Measurements from ENCODE around the gene LRRN3.

Gene LRRN3

DNA sequence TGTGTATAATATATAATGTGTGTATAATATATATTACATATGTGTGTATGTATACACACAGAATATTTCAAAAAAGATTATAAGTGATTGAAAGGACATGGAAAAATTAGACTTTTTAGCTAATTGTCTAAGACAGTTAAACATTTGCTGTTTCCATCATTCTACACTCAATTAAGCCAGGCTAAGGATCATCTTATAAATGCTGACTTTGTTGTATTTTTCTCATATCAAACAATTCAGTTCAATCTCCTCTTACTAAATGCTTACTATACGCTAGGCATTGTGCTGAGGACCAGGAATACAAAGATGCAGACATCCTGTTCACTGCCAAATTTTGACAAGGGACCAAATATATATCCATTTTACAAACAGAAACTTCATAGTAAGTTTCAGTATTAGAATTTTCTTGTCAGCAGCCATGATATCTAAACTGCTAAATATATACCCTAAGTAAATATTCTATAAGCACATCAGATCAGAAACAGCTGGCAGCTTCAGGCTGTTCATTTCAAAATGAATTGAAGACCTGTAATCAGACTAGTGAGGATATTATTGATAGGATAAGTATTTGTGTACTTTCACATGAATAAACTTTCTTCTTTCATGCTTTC, 10.3 kb upstream of the LRRN3 start:
- DNase-seq: no peak

DNA sequence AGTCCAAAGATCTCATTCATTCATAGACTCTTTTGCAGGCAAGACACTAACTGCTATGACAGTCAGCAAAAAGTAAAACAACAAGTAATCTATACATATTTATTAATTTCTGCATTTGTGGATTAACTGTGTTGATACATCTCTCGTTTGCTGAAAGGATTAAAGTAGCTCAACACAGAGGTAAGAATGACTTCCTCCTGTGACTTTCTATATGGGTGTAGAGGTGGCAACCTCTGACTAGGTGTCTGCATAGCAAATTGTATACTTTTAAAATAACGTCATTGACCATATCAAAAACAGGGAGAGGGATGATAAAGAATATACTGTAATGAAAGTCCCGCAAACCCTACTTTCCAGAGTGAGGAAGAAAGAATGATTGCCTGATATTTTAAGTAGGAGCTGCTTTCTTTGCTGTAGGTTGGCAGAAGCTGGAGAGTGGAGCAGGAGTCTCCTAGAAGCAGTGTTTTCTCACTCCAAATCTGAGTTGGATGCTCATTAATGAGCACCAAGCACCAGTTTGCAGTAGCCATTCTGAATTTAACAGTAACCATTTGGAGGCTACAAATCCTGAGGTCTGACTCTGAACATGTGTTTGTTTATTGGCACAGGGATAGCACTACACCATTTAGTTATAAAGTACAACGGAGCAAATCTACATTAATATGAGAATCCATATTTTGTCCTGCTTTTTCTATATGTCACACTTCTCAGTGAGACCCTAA, 9.2 kb upstream of the LRRN3 start:
- DNase-seq: no peak

GRCh38 chr7:111082351-111082750, 8.6 kb upstream of the LRRN3 start:
- DNase-seq: no peak

GRCh38 chr7:111083413-111083812, 7.5 kb upstream of the LRRN3 start:
- DNase-seq: no peak

GRCh38 chr7:111085356-111085755, 5.6 kb upstream of the LRRN3 start:
- no peak for DNase-seq

DNA sequence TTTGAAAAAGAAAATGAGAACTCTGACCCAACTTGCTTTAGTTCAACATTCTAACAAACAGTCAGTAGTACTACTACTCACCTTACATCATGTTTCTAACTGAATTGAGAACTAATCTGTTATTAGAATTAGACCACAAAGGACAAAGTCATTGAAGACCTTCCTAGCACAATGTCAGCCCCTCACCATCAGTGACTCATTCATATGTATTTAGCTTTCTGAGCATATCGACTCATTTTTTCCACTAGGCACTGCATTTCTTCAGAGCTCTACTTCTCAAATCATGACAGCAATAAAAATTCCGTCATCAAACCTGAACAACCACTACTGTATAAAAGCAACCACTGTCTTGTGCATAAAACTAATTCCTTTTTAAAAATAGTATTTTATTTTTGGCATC, 4.4 kb upstream of the LRRN3 start:
- DNase-seq: no peak

DNA sequence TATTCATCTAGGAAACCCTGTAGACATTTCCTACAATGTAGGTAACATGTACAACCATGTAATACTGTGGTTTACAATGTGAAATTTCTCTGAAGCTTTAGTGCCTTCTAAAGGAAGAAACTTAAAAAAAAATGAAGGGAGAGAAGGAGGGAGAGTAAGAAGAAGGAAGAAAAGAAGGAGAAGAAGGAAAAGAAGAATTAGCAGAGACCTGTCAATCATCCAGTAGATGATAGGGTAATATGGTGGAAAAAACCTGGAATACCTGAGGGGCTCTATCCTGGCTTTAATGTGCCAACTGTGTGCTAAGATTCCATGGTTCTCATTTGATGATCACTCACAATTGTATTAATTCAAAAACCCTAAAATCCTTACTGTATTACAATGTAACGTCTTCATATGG, 2.6 kb upstream of the LRRN3 start:
- no peak for DNase-seq

DNA sequence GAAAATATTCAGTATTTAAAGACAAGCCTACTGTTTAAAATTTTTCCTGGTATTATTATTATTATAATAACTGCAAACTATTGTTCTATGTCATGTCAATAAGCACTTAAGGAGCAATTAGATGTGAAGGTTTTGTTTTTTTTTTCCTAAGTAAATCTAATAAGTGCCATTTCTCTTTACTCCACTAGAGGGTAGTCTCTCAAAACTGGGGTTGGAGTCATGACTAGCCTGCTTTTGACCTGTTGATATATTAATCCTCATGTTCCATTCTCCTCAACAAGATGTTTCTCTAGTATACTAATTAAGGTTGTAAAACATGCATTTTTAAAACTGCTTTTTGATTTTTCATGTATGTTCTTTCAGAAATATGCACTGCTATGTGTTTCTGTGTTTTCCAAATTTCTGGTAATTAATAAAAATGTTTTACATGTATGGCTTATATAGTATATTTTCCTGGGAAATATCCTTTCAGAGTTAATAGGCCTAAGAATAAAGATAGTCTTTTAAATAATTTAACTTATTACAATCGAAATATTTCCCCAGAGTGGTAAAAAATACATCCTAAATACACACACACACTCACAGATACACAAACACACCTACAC, 1.0 kb upstream of the LRRN3 start:
- DNase-seq: peak; percentile 61

- DNase-seq: no peak
Measured at GRCh38 chr7:111091593-111092358, 849 bp downstream of the LRRN3 start.

GRCh38 chr7:111092406-111093236, 1.7 kb downstream of the LRRN3 start:
- no peak for DNase-seq

DNA sequence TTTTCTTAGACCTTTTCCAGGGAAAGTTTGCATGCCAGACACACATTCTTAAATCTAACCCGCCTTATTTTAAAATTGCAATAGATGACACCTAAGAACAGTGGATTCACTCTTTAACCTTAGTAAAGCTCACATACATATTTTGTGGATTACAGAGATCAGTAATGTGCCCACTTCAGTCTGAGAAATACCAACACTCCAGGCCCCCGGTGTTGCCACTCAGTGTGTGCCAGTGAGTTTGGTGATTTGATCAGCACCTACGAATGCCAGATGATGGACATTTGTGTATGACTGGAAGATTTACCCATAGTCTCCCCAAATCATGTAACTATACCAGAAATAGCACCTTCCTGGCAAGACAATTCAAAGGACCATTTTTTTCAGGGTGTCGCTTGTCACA, 2.6 kb downstream of the LRRN3 start:
- no peak for DNase-seq

DNA sequence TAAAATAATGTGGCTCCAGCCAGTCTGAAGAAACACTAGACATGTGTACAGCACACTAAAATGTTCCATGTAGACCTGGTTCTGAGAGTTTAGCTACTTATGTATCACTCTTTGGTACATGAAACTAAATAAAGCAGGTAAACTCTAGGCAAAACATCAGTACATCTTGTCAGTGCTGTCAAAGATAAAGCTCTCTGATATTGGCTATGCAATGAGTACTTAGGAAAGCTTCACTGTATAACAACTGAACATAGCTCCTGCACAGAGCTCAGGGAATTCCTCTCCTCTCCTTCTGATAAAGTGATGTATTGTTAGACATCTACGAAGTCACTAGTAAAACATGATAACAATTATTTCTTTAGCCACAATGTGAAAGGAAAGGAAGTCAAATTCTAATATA, 3.5 kb downstream of the LRRN3 start:
- no peak for DNase-seq

GRCh38 chr7:111096997-111097396, 6.1 kb downstream of the LRRN3 start:
- DNase-seq: no peak

GRCh38 chr7:111098011-111098925, 7.3 kb downstream of the LRRN3 start:
- no peak for DNase-seq

GRCh38 chr7:111098926-111099250, 8.0 kb downstream of the LRRN3 start:
- no peak for DNase-seq

DNA sequence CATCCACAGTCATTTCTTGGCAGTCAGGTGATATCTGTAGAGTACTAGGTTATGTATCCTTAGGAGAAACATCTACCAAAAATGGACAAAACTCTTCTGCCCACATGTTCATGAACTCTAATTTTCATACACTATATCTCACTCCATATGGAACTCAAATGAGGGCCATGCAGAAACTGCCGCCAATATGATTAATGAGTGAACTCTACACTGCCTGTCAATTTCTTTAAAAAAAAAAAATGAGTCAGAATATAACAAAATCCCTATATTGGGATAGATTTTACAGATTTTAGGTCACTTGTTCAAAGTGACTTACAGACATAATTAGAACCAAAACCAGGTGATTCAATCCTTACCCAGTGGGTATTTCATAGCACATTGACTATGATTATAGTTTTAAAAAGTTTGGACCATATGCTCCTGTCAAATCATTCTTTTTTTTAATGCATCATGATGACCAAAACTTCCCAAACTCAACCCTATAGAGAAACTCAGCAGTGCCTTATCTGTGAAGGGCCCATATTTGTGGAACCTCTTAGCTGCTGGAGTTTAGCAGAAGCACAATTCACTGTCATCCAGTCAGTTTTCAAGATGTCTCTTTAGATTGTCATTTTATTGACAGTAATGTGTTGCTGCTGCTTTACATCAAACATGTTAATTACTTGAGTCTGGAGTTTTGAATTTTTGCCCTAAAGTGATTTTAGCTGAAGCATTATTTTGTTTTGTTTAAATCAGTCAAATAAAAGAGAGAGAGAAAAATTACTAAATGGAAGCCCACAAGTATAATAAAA, 11.1 kb downstream of the LRRN3 start:
- no peak for DNase-seq

DNA sequence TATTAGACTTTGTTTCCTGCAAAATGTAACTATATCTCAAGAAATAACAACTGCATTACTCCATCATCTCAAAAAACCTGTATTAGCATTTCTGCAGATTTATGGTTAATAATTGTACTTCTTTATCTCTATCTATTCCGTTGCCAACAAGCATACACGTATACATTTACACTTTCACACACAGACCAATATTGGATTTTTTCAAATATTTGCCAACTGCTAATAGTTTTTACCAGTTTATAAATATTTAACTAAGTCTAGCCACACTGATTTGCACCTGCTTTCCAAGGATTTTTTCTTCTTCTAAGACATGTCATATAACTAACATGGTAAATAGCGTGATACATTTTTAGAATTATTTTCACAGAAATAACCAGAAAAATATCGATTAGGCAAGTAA, 12.2 kb downstream of the LRRN3 start:
- no peak for DNase-seq

GRCh38 chr7:111103678-111104274, 12.8 kb downstream of the LRRN3 start:
- DNase-seq: no peak

DNA sequence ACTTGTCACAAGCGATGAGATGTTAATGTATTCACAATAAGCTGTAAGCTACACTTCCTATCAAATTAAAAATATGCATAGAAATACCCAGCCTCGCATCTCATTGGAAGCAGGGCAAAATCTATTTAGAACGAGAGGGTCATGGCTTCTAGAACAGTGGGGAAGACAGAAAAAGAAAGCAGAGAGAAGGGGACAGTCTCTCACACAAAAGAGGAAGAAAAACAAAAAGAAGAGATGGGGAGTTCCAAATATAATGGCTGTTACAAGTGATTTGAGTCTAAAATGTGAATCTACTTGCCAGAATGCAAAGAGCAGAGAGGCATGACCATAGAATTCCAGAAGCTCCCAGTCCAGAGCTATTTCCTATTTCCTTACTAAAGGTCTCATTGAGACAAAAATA, 13.8 kb downstream of the LRRN3 start:
- DNase-seq: no peak

DNA sequence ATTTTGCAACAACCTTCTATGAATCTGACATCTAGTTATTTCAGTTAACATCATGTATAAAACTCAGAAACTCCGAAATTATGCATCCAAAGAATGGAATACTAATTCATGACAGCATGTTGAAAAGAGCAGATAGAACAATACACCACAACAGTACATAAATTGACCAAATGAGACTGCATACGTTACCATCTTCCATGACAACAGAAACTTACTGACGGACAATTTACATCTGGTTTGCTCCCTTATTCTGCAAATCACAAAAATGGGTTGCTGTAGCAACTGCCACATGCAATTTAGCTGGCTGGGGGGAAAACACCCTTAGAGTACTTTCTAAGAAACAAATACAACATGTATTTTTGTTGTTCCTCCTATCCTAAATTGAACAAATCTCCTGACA, 14.3 kb downstream of the LRRN3 start:
- no peak for DNase-seq

- DNase-seq: no peak
Measured at GRCh38 chr7:111107579-111107978, 16.7 kb downstream of the LRRN3 start.
